Upper lobe of left lung (tissue), 6 donors: Measurements from ENCODE around the gene NRIP2. TPM values are rescaled to one million over a fixed set of nuclear protein-coding genes. Genes with fewer than 3 reads are reported as not detected.

Experiments
- ATAC-seq, 2 donors: fragments of 200-7000 bp; cut with Tn5 transposase; one replicate each; pipeline ENCODE4 v1.9.1; 2022; ENCODE audit warnings: mild to moderate bottlenecking in 2 of 2, moderate library complexity in 2 of 2; ENCODE audit not compliant: low FRiP score in 2 of 2
- DNase-seq, 2 donors: peaks; one replicate each; pipeline ENCODE4 v3.0.0-alpha.2; 2019 to 2020
- H3K27ac ChIP-seq, 4 donors: fragments of 200-600 bp; sonication (generic); one replicate each; pipeline ENCODE4 v1.5.1; 2016 to 2019
- H3K27me3 ChIP-seq, 4 donors: fragments of 200-600 bp; sonication (generic); one replicate each; pipeline ENCODE4 v1.5.1; 2017 to 2019
- H3K36me3 ChIP-seq, 4 donors: fragments of 200-600 bp; sonication (generic); one replicate each; pipeline ENCODE4 v1.5.1; 2016 to 2019
- H3K4me1 ChIP-seq, 4 donors: fragments of 200-600 bp; sonication (generic); one replicate each; pipeline ENCODE4 v1.5.1; 2018 to 2019
- H3K4me3 ChIP-seq, 4 donors: fragments of 200-600 bp; sonication (generic); one replicate each; pipeline ENCODE4 v1.5.1; 2017 to 2019; ENCODE audit warnings: mild to moderate bottlenecking in 2 of 4, moderate library complexity in 1 of 4
- H3K9me3 ChIP-seq, 4 donors: fragments of 200-600 bp; sonication (generic); one replicate each; pipeline ENCODE4 v1.5.1; 2018 to 2019
- CTCF ChIP-seq, 6 experiments: fragments of 450-650 bp in 4 of 6; fragments of 200-600 bp in 2 of 6; sonication (generic) in 2 of 6; IDR thresholded peaks; one replicate each; pipeline ENCODE4 v1.5.1; 2016 to 2019; ENCODE audit warnings: antibody characterized with exemption in 6 of 6
- EP300 ChIP-seq, 4 donors: sonication (generic); formaldehyde crosslinking; IDR thresholded peaks; one replicate each; pipeline ENCODE4 v1.5.1; 2017; ENCODE audit warnings: antibody characterized with exemption in 4 of 4, control low read depth in 2 of 4
- POLR2A ChIP-seq, 4 donors: fragments of 450-650 bp; IDR thresholded peaks; one replicate each; pipeline ENCODE4 v1.5.1; 2016 to 2017; ENCODE audit warnings: antibody characterized with exemption in 4 of 4, mild to moderate bottlenecking in 2 of 4
- POLR2AphosphoS5 ChIP-seq, 2 donors: sonication (generic); formaldehyde crosslinking; IDR thresholded peaks; one replicate each; pipeline ENCODE4 v1.5.1; 2017; ENCODE audit warnings: antibody characterized with exemption in 2 of 2
- WGBS, 2 donors: methylation state at CpG; one replicate each; pipeline ENCODE4 v1.1.5; 2017 to 2018; 5-methylcytosine and 5-hydroxymethylcytosine counted together
- total RNA-seq, 6 donors: library from RNA; depleted of rRNA in 4 of 6; stranded (reverse); fragments of >200 nt in 4 of 6; gene quantifications; one replicate each; pipeline versions ENCODE4 v1.1.0 to v1.2.1, GENCODE V29; 2016 to 2021
- donor health status: DM: no; HTN: no; CAD: no; lungs with moderate emphysema.
- donor health status: DM: no; HTN: yes; CAD: no; lungs with severe emphysema.

NRIP2 gene
- total RNA-seq, 6 donors from 2014 or later = 0.23 to 0.74 TPM; not detected in 4

DNA sequence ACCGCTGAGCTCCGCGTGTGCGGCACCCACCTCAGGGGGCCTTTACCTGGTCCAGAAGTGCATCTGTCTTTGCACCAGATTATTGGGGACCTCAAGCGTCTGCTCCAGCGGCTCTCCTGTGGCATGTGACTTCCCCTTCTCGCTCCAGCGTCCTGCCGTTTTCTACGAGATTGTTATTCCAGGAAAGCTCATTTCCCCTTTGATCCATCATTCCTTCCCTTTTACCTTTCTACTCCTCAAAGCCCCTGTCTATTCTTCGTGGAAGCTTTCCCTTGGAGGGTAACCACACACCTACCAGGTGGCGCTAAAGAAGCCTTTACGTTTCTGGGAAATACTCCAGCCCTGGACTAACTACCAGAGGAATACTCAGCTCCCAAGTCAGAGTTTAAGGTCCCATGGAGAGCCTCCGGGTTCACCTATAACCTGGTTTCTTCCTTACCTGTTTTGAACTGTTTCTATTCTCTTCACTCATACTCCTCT lies 38.6 kb downstream of the NRIP2 start:
- ATAC-seq = no peak
- WGBS, 2 donors = 3 to 6% methylated on average over 14 of the region's 14 CpGs

DNA sequence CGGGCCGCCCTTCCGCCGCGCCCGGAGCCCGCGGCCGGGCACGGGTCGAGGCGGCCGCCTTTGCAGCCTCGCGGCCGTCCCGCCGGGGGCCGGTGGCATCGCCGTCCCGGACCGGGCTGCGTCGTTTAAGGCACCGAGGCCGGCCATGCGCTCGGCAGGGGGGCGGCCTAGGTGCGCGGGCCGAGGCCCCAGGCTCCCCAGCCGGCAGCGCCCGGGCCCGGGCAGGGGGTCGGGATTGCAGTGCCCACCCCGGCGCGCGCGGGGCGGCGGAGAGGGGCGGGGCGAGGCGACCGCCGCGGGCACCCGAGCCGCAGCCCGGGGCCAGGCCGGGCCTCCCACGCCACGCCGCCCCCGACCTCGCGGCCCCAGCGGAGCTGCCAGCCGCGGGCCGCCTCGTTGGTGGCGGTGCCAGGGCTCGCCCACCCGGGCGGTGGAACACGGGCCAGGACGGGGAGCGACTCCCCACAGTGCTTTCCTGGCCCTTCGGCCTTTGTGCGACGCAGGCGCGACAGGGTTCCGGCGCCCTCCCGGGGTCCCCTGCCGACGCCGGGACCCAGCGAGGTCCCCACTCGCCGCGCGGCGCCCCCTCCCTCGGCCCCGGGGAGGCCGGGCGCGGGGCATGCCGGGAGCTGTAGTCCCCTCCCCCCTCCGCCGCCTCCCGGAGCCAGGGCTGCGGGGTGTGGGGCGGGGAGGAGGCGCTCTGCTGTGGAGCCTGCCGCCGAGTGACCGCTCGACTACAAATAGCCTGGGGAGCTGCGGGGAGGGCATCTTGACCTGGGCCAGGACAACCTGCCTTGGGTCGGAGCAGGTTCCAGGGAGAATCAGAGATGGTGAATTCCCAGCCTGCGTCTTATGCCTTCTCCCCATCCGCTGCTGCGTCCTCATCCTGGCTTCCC lies 39.3 kb downstream of the NRIP2 start:
- H3K4me1 ChIP-seq = peaks cover 18 to 29% (median 25%) of the 10 kb centered on the region in 4 donors
- ATAC-seq (peak; percentile 87 to 89), DNase-seq (peak; percentile 81 to 95)
- peak overlapping the region; percentile 73 to 94 (median 80) for H3K4me3 ChIP-seq
- peak overlapping the region; percentile 73 to 93 (median 79) for H3K27ac ChIP-seq
- 0% methylated on average over 2 to 37 of the region's 111 CpGs for WGBS, 2 donors
- H3K9me3 ChIP-seq = no peaks in the 10 kb centered on the region
- TF ChIP-seq CTCF (IDR thresholded peaks at IDR 0.05) (peak in 1 of 6 experiments; percentile 20), POLR2AphosphoS5 (IDR thresholded peaks at IDR 0.05) (peak; percentile 33 to 77), POLR2A (IDR thresholded peaks at IDR 0.05) (peak in 2 of 4 donors; percentile 22 to 63), EP300 (IDR thresholded peaks at IDR 0.05) (peak in 1 of 4 donors; percentile 17)
- H3K36me3 ChIP-seq = peaks cover 15 to 32% (median 19%) of the 10 kb centered on the region in 4 donors
- no peaks in the 10 kb centered on the region for H3K27me3 ChIP-seq

More for the DNA sequence above, 38.6 kb downstream of the NRIP2 start:
- Histone ChIP-seq H3K4me3 (peak overlapping the region; percentile 73 to 94 (median 80)), H3K9me3 (no peaks in the 10 kb centered on the region), H3K4me1 (peaks cover 18 to 29% (median 25%) of the 10 kb centered on the region in 4 donors), H3K27ac (peak overlapping the region in 3 of 4 donors; percentile 79 to 93 (median 79)), H3K36me3 (peaks cover 18 to 39% (median 25%) of the 10 kb centered on the region in 4 donors), H3K27me3 (no peaks in the 10 kb centered on the region)
- TF ChIP-seq POLR2A (IDR thresholded peaks at IDR 0.05) (peak in 1 of 4 donors; percentile 9), CTCF (IDR thresholded peaks at IDR 0.05) (no peak)
- peak in 1 of 2 donors; percentile 30 for DNase-seq

GRCh38 chr12:2794736-2795289 lies 40.0 kb downstream of the NRIP2 start, which contains the start of gene FKBP4:
Gene FKBP4 (plus strand): TSS chr12:2794970. CDS start chr12:2795140, 170 bp downstream.
- Histone ChIP-seq H3K27ac (peak within 1 kb of the TSS; percentile 73 to 93 (median 79)), H3K4me1 (peaks cover 18 to 29% (median 25%) of the 10 kb centered on the region in 4 donors), H3K9me3 (no peaks in the 10 kb centered on the region), H3K4me3 (peak within 1 kb of the TSS; percentile 73 to 94 (median 80)), H3K36me3 (peaks cover 8 to 25% (median 14%) of the 10 kb centered on the region in 4 donors), H3K27me3 (no peaks in the 10 kb centered on the region)
- WGBS, 2 donors = 0 to 1% methylated on average over 34 to 48 of the region's 63 CpGs
- ATAC-seq = peak; percentile 95 to 96
- peak in 2 of 4 donors; percentile 75 to 83 for TF ChIP-seq POLR2A (IDR thresholded peaks at IDR 0.05)
- TF ChIP-seq EP300 (IDR thresholded peaks at IDR 0.05) = no peak
- TF ChIP-seq CTCF (IDR thresholded peaks at IDR 0.05) = peak in 1 of 6 experiments; percentile 11
- peak; percentile 12 to 91 for TF ChIP-seq POLR2AphosphoS5 (IDR thresholded peaks at IDR 0.05)
- DNase-seq = peak; percentile 95 to 97

DNA sequence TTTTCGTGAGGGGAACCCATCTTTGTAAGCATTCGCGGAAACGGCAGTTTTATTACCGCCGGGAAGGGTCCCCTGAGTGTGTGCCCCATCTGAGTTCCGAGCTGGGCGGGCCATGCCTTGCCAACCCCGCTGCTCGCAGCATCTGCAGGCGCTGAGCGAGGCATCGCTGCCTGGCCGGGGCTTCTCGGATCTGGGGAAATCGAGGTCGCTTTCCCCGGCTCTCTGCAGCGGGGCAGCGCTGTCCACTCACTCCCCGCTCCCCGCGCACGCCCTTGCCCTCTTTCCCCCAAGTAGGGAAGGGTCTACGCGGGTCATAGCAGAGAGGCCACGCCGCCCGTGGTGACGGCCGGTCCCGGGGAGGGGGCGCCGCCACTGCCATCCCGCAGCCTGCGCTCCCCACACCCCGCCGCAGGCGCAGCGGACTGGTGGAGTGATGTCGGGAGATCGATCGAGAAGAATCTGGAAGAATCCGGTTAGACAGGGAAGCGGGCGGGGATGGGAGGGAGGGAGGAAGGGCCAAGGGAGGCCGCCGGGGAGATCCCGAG lies 40.6 kb downstream of the NRIP2 start:
- Histone ChIP-seq H3K4me1 (peaks cover 18 to 29% (median 25%) of the 10 kb centered on the region in 4 donors), H3K27me3 (no peaks in the 10 kb centered on the region), H3K9me3 (no peaks in the 10 kb centered on the region), H3K36me3 (peaks cover 2 to 19% (median 8%) of the 10 kb centered on the region in 4 donors), H3K27ac (peak overlapping the region in 2 of 4 donors; percentile 67 to 93), H3K4me3 (peak overlapping the region; percentile 38 to 94 (median 80))
- ATAC-seq (peak; percentile 16 to 74), DNase-seq (peak in 1 of 2 donors; percentile 88)
- TF ChIP-seq EP300 (IDR thresholded peaks at IDR 0.05) = no peak
- TF ChIP-seq POLR2AphosphoS5 (IDR thresholded peaks at IDR 0.05) = no peak
- no peak for TF ChIP-seq POLR2A (IDR thresholded peaks at IDR 0.05)
- TF ChIP-seq CTCF (IDR thresholded peaks at IDR 0.05) = no peak
- WGBS, 2 donors = 3 to 5% methylated on average over 36 to 42 of the region's 49 CpGs
